Lower lobe of right lung (tissue), 2 donors: Measurements from ENCODE around the gene SNTG2. TPM values are rescaled to one million over a fixed set of nuclear protein-coding genes. Genes with fewer than 3 reads are reported as not detected.

Source experiments
- ATAC-seq, 2 donors: fragments of 200-7000 bp; cut with Tn5 transposase; one replicate each; pipeline ENCODE4 v1.9.1; 2020 to 2022; ENCODE audit warnings: mild to moderate bottlenecking in 2 of 2, moderate library complexity in 2 of 2
- DNase-seq: peaks from one replicate; pipeline ENCODE4 v3.0.0-alpha.2; 2020
- H3K27ac ChIP-seq: fragments of 200-600 bp; one replicate; pipeline ENCODE4 v1.8.0; 2022
- H3K27me3 ChIP-seq: fragments of 200-600 bp; one replicate; pipeline ENCODE4 v1.8.0; 2022; ENCODE audit warnings: low read depth
- H3K36me3 ChIP-seq: fragments of 200-600 bp; one replicate; pipeline ENCODE4 v1.8.0; 2022; ENCODE audit warnings: mild to moderate bottlenecking
- H3K4me1 ChIP-seq: fragments of 200-600 bp; one replicate; pipeline ENCODE4 v1.8.0; 2022
- H3K4me3 ChIP-seq: fragments of 200-600 bp; one replicate; pipeline ENCODE4 v1.8.0; 2022; ENCODE audit warnings: mild to moderate bottlenecking
- H3K9me3 ChIP-seq: fragments of 200-600 bp; one replicate; pipeline ENCODE4 v1.8.0; 2022
- intact Hi-C: fragments of 100-400 bp; cut with DNase I; formaldehyde crosslinking; loops from one replicate; pipeline ENCODE4 v1.11.0; 2022
- total RNA-seq: library from RNA; stranded (reverse); fragmentation: NEBNext Ultra II Directional; extraction: Animal tissue kit (Norgen Biotek cat#: 25700); gene quantifications from one replicate; pipeline ENCODE4 v1.2.1, GENCODE V29; 2021
- TF ChIP-seq, protein P1 (sequence below): fragments of 200-600 bp; IDR thresholded peaks from one replicate; pipeline ENCODE4 v1.8.0; 2022; ENCODE audit warnings: antibody characterized with exemption, mild to moderate bottlenecking
- donor health status: DM: no; HTN: yes; CAD: no; lungs with severe emphysema.

Gene SNTG2
- total RNA-seq, 1 donor from 2014 or later: 1.4 TPM

DNA sequence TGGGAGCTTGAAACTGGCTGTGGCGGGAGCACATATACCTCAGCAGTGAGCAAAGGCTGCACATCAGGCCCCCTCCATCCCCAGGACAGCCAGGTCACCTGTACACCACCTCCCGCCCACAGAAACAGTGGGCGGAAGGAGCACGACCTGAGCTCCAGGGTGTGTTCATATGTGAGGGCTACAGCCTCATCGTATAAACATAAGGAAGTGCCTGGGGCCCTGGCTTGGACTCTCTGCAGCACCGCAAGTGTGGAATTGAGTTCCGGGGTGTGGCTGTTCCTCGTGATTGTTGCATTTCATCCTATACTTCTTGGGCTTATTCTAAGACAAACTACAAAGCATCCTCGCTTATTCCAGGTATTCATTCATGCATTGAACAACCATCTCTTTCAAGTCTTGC lies 402.5 kb downstream of the SNTG2 start:
- Histone ChIP-seq H3K9me3 (peaks cover 13% of the 10 kb centered on the region), H3K27ac (no peak overlapping the region), H3K27me3 (no peaks in the 10 kb centered on the region), H3K36me3 (no peaks in the 10 kb centered on the region), H3K4me3 (no peak overlapping the region), H3K4me1 (no peaks in the 10 kb centered on the region)
- TF ChIP-seq, protein P1, sequence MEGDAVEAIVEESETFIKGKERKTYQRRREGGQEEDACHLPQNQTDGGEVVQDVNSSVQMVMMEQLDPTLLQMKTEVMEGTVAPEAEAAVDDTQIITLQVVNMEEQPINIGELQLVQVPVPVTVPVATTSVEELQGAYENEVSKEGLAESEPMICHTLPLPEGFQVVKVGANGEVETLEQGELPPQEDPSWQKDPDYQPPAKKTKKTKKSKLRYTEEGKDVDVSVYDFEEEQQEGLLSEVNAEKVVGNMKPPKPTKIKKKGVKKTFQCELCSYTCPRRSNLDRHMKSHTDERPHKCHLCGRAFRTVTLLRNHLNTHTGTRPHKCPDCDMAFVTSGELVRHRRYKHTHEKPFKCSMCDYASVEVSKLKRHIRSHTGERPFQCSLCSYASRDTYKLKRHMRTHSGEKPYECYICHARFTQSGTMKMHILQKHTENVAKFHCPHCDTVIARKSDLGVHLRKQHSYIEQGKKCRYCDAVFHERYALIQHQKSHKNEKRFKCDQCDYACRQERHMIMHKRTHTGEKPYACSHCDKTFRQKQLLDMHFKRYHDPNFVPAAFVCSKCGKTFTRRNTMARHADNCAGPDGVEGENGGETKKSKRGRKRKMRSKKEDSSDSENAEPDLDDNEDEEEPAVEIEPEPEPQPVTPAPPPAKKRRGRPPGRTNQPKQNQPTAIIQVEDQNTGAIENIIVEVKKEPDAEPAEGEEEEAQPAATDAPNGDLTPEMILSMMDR: no peak
- intact Hi-C loops: no loop called here
- DNase-seq (no peak), ATAC-seq (no peak)

DNA sequence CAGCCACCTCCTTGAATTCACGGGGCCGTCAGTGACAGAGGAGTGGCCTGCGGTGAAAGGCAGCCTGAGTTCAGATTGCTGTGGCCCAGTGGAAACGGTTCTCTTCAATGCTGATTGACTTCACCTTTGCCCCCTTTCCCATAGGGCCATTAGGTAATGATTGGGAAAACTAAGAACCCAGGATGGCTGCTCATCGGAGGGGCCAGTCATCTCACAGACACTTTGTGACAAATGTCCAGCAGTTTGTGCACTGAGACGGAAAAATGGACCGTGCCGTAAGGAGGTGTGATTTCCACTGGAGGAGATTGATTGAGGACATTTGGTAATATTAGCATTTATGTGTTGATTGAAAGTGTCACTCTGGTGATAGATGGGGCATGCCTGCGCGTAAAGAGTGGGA lies 402.9 kb downstream of the SNTG2 start:
- intact Hi-C loops: no loop called here
- Histone ChIP-seq H3K4me3 (no peak overlapping the region), H3K4me1 (no peaks in the 10 kb centered on the region), H3K9me3 (peaks cover 10% of the 10 kb centered on the region), H3K36me3 (no peaks in the 10 kb centered on the region), H3K27ac (no peak overlapping the region), H3K27me3 (no peaks in the 10 kb centered on the region)
- DNase-seq: no peak
- TF ChIP-seq, protein P1: no peak
- ATAC-seq: no peak

DNA sequence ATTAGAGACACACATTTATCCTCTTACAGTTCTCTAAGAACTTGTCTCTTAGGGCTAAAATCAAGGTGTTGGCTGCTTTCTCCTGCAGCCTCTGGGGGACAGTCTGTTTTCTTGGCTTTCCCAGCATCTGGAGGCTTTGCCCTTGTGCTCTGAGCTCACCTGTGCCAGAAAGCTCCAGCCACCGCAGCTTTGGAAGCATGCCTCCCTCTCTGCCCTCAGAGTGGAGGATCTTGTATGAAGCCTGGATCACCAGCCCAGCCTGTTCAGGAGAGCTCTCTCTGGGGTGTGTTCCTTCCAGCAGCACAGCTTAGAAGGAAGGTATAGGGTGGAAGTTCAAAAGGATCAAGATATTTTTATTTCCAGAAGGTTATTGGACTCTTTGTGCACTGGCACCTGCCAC lies 409.5 kb downstream of the SNTG2 start:
- Histone ChIP-seq H3K36me3 (no peaks in the 10 kb centered on the region), H3K4me3 (no peak overlapping the region), H3K9me3 (no peaks in the 10 kb centered on the region), H3K27ac (no peak overlapping the region), H3K4me1 (no peaks in the 10 kb centered on the region), H3K27me3 (no peaks in the 10 kb centered on the region)
- ATAC-seq (no peak), DNase-seq (no peak)
- TF ChIP-seq, protein P1: no peak
- intact Hi-C loops: no loop called here

- Histone ChIP-seq H3K27me3 (no peaks in the 10 kb centered on the region), H3K4me3 (no peak overlapping the region), H3K27ac (no peak overlapping the region), H3K4me1 (no peaks in the 10 kb centered on the region), H3K36me3 (no peaks in the 10 kb centered on the region), H3K9me3 (no peaks in the 10 kb centered on the region)
- TF ChIP-seq, protein P1: no peak
- no peak for ATAC-seq
- intact Hi-C loops: no loop called here
- no peak for DNase-seq
Measured at GRCh38 chr2:1360557-1361250, 410.1 kb downstream of the SNTG2 start.

DNA sequence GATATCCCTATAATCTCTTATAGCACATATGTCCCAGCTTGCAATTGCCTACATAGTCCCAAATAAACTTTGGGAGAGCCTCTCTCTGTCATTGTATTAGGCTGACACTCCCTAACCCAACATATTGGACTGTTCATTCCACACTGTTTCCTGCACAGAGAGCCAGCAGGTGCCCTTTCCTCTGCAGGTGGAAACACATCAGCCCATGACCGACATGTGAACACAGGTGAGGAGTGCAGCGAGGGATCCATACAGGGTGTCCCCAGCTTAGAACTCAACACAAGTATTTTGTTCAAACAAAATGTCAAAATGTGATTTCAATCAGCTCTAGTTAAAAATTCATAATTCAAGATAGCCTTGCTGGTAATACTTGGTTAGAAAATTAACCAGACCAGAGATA lies 412.7 kb downstream of the SNTG2 start:
- H3K4me3 ChIP-seq: no peak overlapping the region
- intact Hi-C loops: no loop called here

More for the DNA sequence above, 412.7 kb downstream of the SNTG2 start:
- Histone ChIP-seq H3K9me3 (no peaks in the 10 kb centered on the region), H3K27ac (no peak overlapping the region), H3K27me3 (no peaks in the 10 kb centered on the region), H3K4me1 (no peaks in the 10 kb centered on the region), H3K36me3 (no peaks in the 10 kb centered on the region)
- DNase-seq: no peak
- ATAC-seq: no peak
- TF ChIP-seq, protein P1: no peak
